Central memory CD8-positive, alpha-beta T cell (primary cell): ENCODE measurements around the gene CLASP1.
"Not testable (repeated sequence)": the region's sequence is repeated elsewhere in the genome, so short reads cannot be mapped to it uniquely, and the experiment has no call there.

Experiments used
- ATAC-seq: fragments of 150-1000 bp; cut with Tn5 transposase; replicated peaks from 2 replicates; pipeline ENCODE4 v1.10.0; 2022; ENCODE audit warnings: mild to moderate bottlenecking, moderate FRiP score, moderate number of reproducible peaks; ENCODE audit not compliant: poor library complexity, severe bottlenecking; ENCODE audit errors: extremely low read depth
- DNase-seq, 2 donors: peaks; one replicate each; pipeline ENCODE4 v3.0.0; 2021; ENCODE audit warnings: low spot score in 2 of 2
- H3K27ac Mint-ChIP-seq: one replicate; pipeline ENCODE4 v1.8.0; 2022; ENCODE audit warnings: low read depth, mild to moderate bottlenecking, moderate library complexity, mixed read lengths
- H3K27me3 Mint-ChIP-seq: one replicate; pipeline ENCODE4 v1.8.0; 2022; ENCODE audit warnings: mixed read lengths
- H3K36me3 Mint-ChIP-seq: one replicate; pipeline ENCODE4 v1.8.0; 2022; ENCODE audit warnings: mild to moderate bottlenecking, moderate library complexity, mixed read lengths; ENCODE audit not compliant: insufficient read depth
- H3K4me1 Mint-ChIP-seq: one replicate; pipeline ENCODE4 v1.8.0; 2022; ENCODE audit warnings: mixed read lengths
- H3K4me3 Mint-ChIP-seq: one replicate; pipeline ENCODE4 v1.8.0; 2022; ENCODE audit warnings: mild to moderate bottlenecking, moderate library complexity, mixed read lengths
- H3K9me3 Mint-ChIP-seq: one replicate; pipeline ENCODE4 v1.8.0; 2022; ENCODE audit warnings: mixed read lengths

Gene CLASP1

GRCh38 chr2:121450301-121450700 lies 199.0 kb downstream of the CLASP1 start:
- H3K9me3 Mint-ChIP-seq: no peaks in the 10 kb centered on the region
- no peak for DNase-seq
- H3K4me3 Mint-ChIP-seq: no peak overlapping the region
- ATAC-seq: no peak
- H3K27me3 Mint-ChIP-seq: no peaks in the 10 kb centered on the region
- H3K27ac Mint-ChIP-seq: no peak overlapping the region
- no peaks in the 10 kb centered on the region for H3K4me1 Mint-ChIP-seq
- peaks cover 66% of the 10 kb centered on the region for H3K36me3 Mint-ChIP-seq

- Mint-ChIP-seq H3K4me3 (no peak overlapping the region), H3K27ac (no peak overlapping the region), H3K27me3 (no peaks in the 10 kb centered on the region), H3K4me1 (no peaks in the 10 kb centered on the region), H3K9me3 (no peaks in the 10 kb centered on the region), H3K36me3 (peaks cover 71% of the 10 kb centered on the region)
- DNase-seq (no peak), ATAC-seq (no peak)
Measured at GRCh38 chr2:121446647-121447241, 202.5 kb downstream of the CLASP1 start.

DNA sequence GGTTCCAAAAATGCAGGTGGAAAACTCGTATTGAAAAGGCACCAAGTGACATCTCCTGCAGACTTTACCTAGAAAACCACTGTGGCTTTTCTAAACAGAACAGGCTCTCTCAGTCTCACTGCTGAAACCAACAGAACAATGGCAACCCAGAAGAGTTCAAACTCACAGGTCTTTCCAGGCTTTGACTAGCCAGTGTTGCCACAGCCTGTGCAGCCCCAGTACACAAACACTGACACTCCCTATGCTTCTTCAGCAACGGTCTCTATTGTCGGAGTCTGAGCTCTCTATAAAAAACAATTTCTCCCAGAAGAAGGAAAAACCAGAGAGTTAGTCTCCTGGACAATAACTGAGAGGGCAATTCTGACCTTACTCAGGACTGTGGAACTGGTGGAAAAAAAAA lies 206.4 kb downstream of the CLASP1 start:
- Mint-ChIP-seq H3K4me3 (no peak overlapping the region), H3K27ac (no peak overlapping the region), H3K36me3 (peaks cover 45% of the 10 kb centered on the region), H3K27me3 (no peaks in the 10 kb centered on the region), H3K9me3 (no peaks in the 10 kb centered on the region), H3K4me1 (no peaks in the 10 kb centered on the region)
- ATAC-seq (no peak), DNase-seq (no peak)

DNA sequence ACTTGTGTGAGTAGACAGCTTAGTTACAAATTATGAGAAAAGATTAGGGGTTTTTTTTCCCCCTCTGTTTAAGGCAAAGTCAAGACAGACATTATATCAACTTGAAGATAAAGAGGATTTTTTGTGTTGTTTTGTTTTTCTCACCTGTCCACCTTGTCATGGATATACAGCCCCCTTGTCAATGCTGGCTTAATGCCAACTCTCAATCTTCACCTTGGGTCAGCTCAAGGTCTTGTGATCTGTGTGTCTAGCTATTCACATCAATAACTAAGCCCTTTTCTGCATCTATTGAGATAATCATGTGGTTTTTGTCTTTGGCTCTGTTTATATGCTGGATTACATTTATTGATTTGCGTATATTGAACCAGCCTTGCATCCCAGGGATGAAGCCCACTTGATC lies 211.0 kb downstream of the CLASP1 start:
- ATAC-seq, H3K4me3 Mint-ChIP-seq, H3K4me1 Mint-ChIP-seq, H3K9me3 Mint-ChIP-seq, DNase-seq, H3K27ac Mint-ChIP-seq, H3K27me3 Mint-ChIP-seq: not testable (repeated sequence)
- H3K36me3 Mint-ChIP-seq: peaks cover 15% of the 10 kb centered on the region

DNA sequence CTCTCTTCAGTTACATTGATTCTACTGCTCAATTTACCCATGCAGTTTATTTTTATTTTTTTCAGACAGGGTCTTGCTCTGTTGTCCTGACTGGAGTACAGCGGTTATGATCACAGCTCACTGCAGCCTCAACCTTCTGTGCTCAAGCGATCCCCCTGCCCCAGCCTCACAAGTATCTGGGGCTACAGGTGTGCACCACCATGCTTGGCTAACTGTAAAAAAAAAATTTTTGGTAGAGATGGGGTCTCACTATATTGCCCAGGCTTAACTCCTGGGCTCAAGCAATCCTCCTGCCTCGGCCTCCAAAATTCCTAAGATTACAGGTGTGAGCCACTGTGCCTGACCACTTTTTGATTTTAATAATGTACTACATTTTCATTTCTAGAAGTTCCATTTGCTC lies 212.3 kb downstream of the CLASP1 start:
- DNase-seq (no peak), ATAC-seq (no peak)
- H3K4me3 Mint-ChIP-seq: no peak overlapping the region
- no peaks in the 10 kb centered on the region for H3K9me3 Mint-ChIP-seq
- H3K27ac Mint-ChIP-seq: peak overlapping the region; percentile 1
- no peaks in the 10 kb centered on the region for H3K27me3 Mint-ChIP-seq
- no peaks in the 10 kb centered on the region for H3K4me1 Mint-ChIP-seq
- H3K36me3 Mint-ChIP-seq: peaks cover 11% of the 10 kb centered on the region

DNA sequence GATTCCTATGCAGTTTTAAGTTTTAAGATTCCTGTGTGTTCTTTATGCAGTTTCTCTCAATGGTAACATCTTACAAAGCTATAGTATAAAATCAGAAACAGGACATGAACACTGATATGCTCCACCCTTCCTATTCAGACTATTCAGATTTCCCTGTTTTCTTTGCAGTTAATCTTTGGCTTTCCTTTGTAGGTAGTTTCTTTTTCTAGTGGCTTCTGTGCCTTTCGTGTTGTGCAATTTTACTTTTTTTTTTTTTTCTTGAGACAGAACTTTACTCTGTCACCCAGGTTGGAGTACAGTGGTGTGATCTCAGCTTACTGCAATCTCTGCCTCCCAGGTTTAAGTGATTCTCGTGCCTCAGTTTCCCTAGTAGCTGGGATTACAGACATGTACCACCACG lies 213.5 kb downstream of the CLASP1 start:
- H3K36me3 Mint-ChIP-seq: peaks cover 11% of the 10 kb centered on the region
- H3K27me3 Mint-ChIP-seq: no peaks in the 10 kb centered on the region
- no peak for DNase-seq
- no peaks in the 10 kb centered on the region for H3K4me1 Mint-ChIP-seq
- peak overlapping the region; percentile 46 for H3K27ac Mint-ChIP-seq
- no peaks in the 10 kb centered on the region for H3K9me3 Mint-ChIP-seq
- H3K4me3 Mint-ChIP-seq: no peak overlapping the region
- ATAC-seq: no peak

DNA sequence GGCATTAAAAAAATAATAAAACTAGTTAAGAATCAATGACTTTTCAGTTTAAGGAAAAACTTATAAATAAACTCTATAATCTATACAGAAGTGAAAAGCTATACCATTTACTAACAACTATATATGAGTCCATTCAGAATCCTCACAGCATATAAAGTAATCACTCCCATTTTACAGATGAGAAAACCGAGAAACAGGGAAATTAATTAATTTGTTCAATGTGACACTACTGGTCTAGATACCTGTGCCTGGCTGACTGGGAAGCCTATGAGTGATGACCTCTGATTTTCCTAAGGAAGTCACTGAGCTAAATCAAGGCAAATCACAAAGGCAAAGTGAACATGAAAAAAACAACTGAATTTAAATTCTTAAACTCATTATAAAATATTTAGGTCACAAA lies 218.0 kb downstream of the CLASP1 start:
- H3K4me1 Mint-ChIP-seq: no peaks in the 10 kb centered on the region
- no peak for DNase-seq
- peaks cover 22% of the 10 kb centered on the region for H3K36me3 Mint-ChIP-seq
- no peaks in the 10 kb centered on the region for H3K9me3 Mint-ChIP-seq
- H3K4me3 Mint-ChIP-seq: no peak overlapping the region
- no peaks in the 10 kb centered on the region for H3K27me3 Mint-ChIP-seq
- ATAC-seq: no peak
- H3K27ac Mint-ChIP-seq: no peak overlapping the region

DNA sequence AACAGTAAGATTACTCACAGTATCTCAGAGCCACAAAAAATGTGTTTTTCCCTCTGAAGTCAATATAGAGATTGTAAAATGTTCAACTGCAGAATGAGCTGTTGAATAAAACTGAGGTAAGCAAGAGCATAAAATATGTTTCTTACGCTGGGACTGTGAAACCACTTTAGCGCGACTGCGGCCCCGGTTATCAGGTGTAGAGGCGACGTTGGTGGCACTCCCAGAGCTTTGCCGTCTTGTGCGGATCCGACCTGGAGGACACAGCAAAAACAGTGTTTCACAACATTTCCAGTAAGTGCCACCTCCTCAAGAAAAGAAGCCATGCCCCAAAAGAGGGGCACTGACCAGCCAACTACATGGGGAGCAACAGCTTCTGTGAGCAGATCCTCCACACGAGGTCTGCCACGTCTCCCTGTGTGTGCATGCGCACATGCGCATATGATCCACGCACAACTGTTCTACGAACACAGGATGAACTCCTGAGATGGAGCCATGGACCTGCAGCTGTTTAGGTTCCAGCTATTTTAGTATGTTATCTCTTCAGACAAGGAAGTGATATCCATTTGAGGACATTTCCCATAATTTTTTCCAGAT lies 219.2 kb downstream of the CLASP1 start:
- DNase-seq: no peak
- Mint-ChIP-seq H3K4me3 (no peak overlapping the region), H3K4me1 (no peaks in the 10 kb centered on the region), H3K9me3 (no peaks in the 10 kb centered on the region), H3K27ac (no peak overlapping the region), H3K27me3 (no peaks in the 10 kb centered on the region), H3K36me3 (peaks cover 28% of the 10 kb centered on the region)
- no peak for ATAC-seq

GRCh38 chr2:121429119-121429903 lies 220.0 kb downstream of the CLASP1 start:
- no peaks in the 10 kb centered on the region for H3K9me3 Mint-ChIP-seq
- no peak overlapping the region for H3K27ac Mint-ChIP-seq
- H3K27me3 Mint-ChIP-seq: no peaks in the 10 kb centered on the region
- H3K4me1 Mint-ChIP-seq: no peaks in the 10 kb centered on the region
- DNase-seq: no peak
- H3K4me3 Mint-ChIP-seq: no peak overlapping the region
- ATAC-seq: no peak
- peaks cover 31% of the 10 kb centered on the region for H3K36me3 Mint-ChIP-seq

DNA sequence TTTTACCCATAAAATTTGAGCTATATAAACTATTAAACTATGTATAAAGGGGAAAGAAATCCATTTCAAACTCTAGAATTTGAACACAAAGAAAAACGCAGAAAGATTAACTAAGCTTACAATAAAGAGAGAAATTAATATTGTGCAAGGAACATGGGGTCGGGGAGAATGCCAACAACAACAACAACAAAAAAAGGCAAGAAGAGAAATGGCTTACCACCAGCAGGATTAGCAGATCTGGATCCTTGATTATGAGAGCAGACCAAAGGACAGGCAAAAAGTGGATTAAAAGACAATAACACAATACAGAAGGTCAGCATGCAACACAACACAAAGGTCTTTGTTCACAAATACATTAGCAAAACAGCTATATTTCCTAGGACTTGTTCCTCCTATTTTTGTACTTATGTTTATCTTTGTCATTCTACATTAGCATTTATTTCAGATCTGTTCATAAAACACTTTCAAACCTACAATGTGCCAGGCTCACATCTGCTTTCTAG lies 222.0 kb downstream of the CLASP1 start:
- no peak overlapping the region for H3K4me3 Mint-ChIP-seq
- no peaks in the 10 kb centered on the region for H3K27me3 Mint-ChIP-seq
- H3K4me1 Mint-ChIP-seq: no peaks in the 10 kb centered on the region
- no peaks in the 10 kb centered on the region for H3K9me3 Mint-ChIP-seq
- H3K36me3 Mint-ChIP-seq: peaks cover 31% of the 10 kb centered on the region
- ATAC-seq: no peak
- DNase-seq: no peak
- H3K27ac Mint-ChIP-seq: no peak overlapping the region

DNA sequence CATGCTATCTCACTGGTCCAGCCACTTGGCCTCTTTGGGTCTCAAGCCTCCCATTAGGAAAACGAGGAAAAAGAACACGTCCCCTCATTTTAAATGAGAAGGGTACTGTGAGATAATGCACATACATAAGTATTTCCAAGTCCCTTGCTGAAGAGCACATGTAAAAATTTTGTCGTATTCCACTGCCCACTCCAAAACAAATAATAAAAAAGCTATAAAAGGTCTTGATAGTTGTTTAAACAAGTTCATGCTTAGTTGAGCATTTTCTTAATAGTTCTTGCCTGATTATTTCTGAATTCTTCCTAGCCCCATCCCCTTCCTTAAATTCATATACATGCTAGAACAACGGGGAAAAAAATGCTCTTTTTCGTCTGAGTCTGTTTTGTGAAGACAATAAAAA lies 228.8 kb downstream of the CLASP1 start:
- peaks cover 20% of the 10 kb centered on the region for H3K36me3 Mint-ChIP-seq
- H3K4me3 Mint-ChIP-seq: no peak overlapping the region
- H3K4me1 Mint-ChIP-seq: no peaks in the 10 kb centered on the region

DNA sequence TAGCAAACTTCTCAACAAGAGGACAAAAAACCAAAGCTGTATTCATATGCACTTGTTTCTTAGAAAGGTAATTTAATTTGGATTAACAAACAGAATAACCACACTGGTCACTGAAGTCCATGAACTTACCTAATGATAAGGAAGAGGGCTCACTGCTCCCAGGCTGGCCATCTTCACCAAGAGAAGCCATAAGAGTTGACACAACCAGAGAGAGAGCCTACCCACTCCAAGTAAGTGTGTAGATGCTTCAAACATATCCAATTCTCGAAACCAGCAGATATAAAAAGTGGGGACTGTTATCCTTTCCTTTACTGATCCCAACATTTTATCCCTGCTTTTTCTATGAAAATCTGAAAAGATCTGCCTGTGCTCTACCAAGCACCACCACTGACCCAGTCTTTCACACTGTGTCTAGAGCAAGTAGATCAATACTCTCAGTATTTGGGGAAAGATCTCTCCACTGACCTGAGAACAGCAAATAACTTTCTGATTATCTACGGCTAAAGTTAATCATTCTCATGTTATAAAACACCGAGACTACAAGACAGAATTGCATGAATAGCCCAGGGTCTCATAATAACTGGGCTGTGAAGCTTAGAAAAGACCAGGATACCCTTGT lies 230.1 kb downstream of the CLASP1 start:
- ATAC-seq (no peak), DNase-seq (no peak)
- H3K9me3 Mint-ChIP-seq: no peaks in the 10 kb centered on the region
- peaks cover 20% of the 10 kb centered on the region for H3K36me3 Mint-ChIP-seq
- H3K4me3 Mint-ChIP-seq: no peak overlapping the region
- H3K27ac Mint-ChIP-seq: no peak overlapping the region
- H3K4me1 Mint-ChIP-seq: no peaks in the 10 kb centered on the region
- no peaks in the 10 kb centered on the region for H3K27me3 Mint-ChIP-seq

More for the DNA sequence above, 228.8 kb downstream of the CLASP1 start:
- no peak overlapping the region for H3K27ac Mint-ChIP-seq
- H3K27me3 Mint-ChIP-seq: no peaks in the 10 kb centered on the region
- ATAC-seq (no peak), DNase-seq (no peak)
- no peaks in the 10 kb centered on the region for H3K9me3 Mint-ChIP-seq
